ENCODE measurements around the gene WWTR1. TPM values are rescaled to one million over a fixed set of nuclear protein-coding genes. Genes with fewer than 3 reads are reported as not detected.

The WWTR1 gene
- total RNA-seq, 1 donor from 2014 or later = 34.4 TPM

DNA sequence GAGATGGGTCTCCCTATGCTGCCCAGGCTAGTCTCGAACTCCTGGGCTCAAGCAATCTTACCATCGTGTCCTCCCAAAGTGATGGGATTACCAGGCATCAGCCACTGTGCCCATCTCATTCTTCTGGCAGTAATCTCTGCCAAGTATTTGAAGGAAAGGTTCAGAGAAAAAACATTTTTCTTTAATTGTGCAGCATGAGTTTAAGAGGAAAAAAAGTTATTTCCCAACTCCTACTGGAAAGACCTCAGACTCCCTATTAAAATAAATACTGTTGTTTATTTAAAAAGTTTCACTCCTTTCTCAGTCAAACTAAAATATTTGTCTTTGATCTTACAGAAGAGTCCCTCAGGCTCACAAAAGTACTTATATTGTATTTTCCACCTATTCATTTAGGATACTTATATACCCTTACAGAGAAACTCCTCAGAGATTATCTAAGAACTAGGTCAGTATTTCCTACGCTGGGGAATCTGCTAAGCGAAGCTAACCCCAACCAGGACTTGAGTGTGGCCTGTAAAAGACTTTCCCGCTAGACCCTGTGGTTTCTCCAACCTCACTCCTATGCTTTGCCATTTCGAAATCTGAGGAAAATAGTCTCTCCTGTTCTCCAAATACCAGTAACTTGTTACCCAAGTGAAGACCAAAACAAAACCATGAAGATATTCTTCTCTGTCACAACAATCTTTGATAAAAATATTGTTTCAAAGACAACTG, 28.7 kb downstream of the WWTR1 start:
- no peak overlapping the region for H3K4me3 ChIP-seq (ENCODE audit: low read length in 3 of 3)
- no peaks in the 10 kb centered on the region for H3K36me3 ChIP-seq (ENCODE audit: control insufficient read depth in 3 of 3, insufficient read depth in 3 of 3, low read length in 3 of 3)
- H3K4me1 ChIP-seq (ENCODE audit: control insufficient read depth in 3 of 3, insufficient read depth in 3 of 3, low read length in 3 of 3) = peaks cover 10 to 27% (median 19%) of the 10 kb centered on the region in 3 donors
- H3K9me3 ChIP-seq (ENCODE audit: control insufficient read depth in 3 of 3, low read length in 3 of 3) = no peaks in the 10 kb centered on the region
- H3K27me3 ChIP-seq (ENCODE audit: control insufficient read depth in 3 of 3, insufficient read depth in 3 of 3, low read length in 3 of 3) = no peaks in the 10 kb centered on the region
- no peak overlapping the region for H3K9ac ChIP-seq (ENCODE audit: low read depth in 1 of 3, low read length in 3 of 3)
- H3K27ac ChIP-seq (ENCODE audit: low read depth, low read length) = no peak overlapping the region

GRCh38 chr3:149626671-149627070, 31.2 kb downstream of the WWTR1 start:
- Histone ChIP-seq H3K36me3 (ENCODE audit: control insufficient read depth in 3 of 3, insufficient read depth in 3 of 3, low read length in 3 of 3) (no peaks in the 10 kb centered on the region), H3K9ac (ENCODE audit: low read depth in 1 of 3, low read length in 3 of 3) (no peak overlapping the region), H3K4me3 (ENCODE audit: low read length in 3 of 3) (no peak overlapping the region), H3K9me3 (ENCODE audit: control insufficient read depth in 3 of 3, low read length in 3 of 3) (no peaks in the 10 kb centered on the region), H3K27me3 (ENCODE audit: control insufficient read depth in 3 of 3, insufficient read depth in 3 of 3, low read length in 3 of 3) (no peaks in the 10 kb centered on the region), H3K4me1 (ENCODE audit: control insufficient read depth in 3 of 3, insufficient read depth in 3 of 3, low read length in 3 of 3) (peaks cover 5 to 21% (median 19%) of the 10 kb centered on the region in 3 donors), H3K27ac (ENCODE audit: low read depth, low read length) (no peak overlapping the region)

- H3K4me3 ChIP-seq (ENCODE audit: low read length in 3 of 3) = no peak overlapping the region
- peaks cover 6 to 19% (median 18%) of the 10 kb centered on the region in 3 donors for H3K4me1 ChIP-seq (ENCODE audit: control insufficient read depth in 3 of 3, insufficient read depth in 3 of 3, low read length in 3 of 3)
- no peaks in the 10 kb centered on the region for H3K27me3 ChIP-seq (ENCODE audit: control insufficient read depth in 3 of 3, insufficient read depth in 3 of 3, low read length in 3 of 3)
- no peaks in the 10 kb centered on the region for H3K9me3 ChIP-seq (ENCODE audit: control insufficient read depth in 3 of 3, low read length in 3 of 3)
- no peaks in the 10 kb centered on the region for H3K36me3 ChIP-seq (ENCODE audit: control insufficient read depth in 3 of 3, insufficient read depth in 3 of 3, low read length in 3 of 3)
- H3K27ac ChIP-seq (ENCODE audit: low read depth, low read length) = no peak overlapping the region
- no peak overlapping the region for H3K9ac ChIP-seq (ENCODE audit: low read depth in 1 of 3, low read length in 3 of 3)
Observed at GRCh38 chr3:149625795-149626194, 32.0 kb downstream of the WWTR1 start.

- Histone ChIP-seq H3K4me3 (ENCODE audit: low read length in 3 of 3) (no peak overlapping the region), H3K4me1 (ENCODE audit: control insufficient read depth in 3 of 3, insufficient read depth in 3 of 3, low read length in 3 of 3) (peaks cover 11 to 18% (median 17%) of the 10 kb centered on the region in 3 donors), H3K9ac (ENCODE audit: low read depth in 1 of 3, low read length in 3 of 3) (no peak overlapping the region), H3K27ac (ENCODE audit: low read depth, low read length) (no peak overlapping the region), H3K36me3 (ENCODE audit: control insufficient read depth in 3 of 3, insufficient read depth in 3 of 3, low read length in 3 of 3) (no peaks in the 10 kb centered on the region), H3K27me3 (ENCODE audit: control insufficient read depth in 3 of 3, insufficient read depth in 3 of 3, low read length in 3 of 3) (no peaks in the 10 kb centered on the region), H3K9me3 (ENCODE audit: control insufficient read depth in 3 of 3, low read length in 3 of 3) (no peaks in the 10 kb centered on the region)
Observed at GRCh38 chr3:149623824-149624223, 34.0 kb downstream of the WWTR1 start.

- Histone ChIP-seq H3K9ac (ENCODE audit: low read depth in 1 of 3, low read length in 3 of 3) (no peak overlapping the region), H3K36me3 (ENCODE audit: control insufficient read depth in 3 of 3, insufficient read depth in 3 of 3, low read length in 3 of 3) (no peaks in the 10 kb centered on the region), H3K27ac (ENCODE audit: low read depth, low read length) (no peak overlapping the region)
Observed at GRCh38 chr3:149621218-149622005, 36.4 kb downstream of the WWTR1 start.

DNA sequence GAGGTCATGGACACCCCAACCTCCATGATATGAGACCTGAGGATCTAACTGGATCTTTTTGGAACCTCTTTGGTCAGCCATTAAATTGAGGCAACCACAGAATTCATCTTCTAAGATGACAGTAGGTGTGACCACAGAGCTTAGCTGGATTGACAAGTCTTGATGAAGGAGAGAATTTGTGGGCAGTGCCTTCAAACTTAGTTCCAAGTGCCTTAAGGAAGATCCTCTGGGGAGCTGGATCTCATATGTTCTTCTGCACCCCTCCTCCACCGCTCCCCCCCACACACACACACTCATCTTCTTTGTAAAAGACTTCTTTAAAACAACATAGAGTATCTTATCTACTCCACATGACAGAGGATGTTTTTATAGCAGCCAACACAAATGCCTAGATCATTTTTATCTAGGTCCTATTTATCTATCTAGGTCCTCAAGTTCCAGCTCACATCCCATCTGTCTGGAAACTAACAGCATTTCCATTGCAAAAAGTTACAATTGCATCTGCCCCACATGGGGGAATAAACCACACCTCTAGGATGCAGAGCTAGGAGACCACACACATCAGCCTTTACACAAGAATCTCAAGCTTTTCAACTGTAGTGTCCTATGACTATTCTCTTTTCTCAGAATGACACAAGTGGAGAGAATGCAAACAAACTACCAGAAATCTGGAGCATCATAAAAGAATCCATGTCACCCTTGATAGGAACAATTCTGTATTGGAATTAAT, 37.4 kb downstream of the WWTR1 start:
- H3K4me1 ChIP-seq (ENCODE audit: control insufficient read depth in 3 of 3, insufficient read depth in 3 of 3, low read length in 3 of 3) = peaks cover 12 to 19% (median 13%) of the 10 kb centered on the region in 3 donors
- H3K36me3 ChIP-seq (ENCODE audit: control insufficient read depth in 3 of 3, insufficient read depth in 3 of 3, low read length in 3 of 3) = no peaks in the 10 kb centered on the region
- H3K9ac ChIP-seq (ENCODE audit: low read depth in 1 of 3, low read length in 3 of 3) = no peak overlapping the region

More at GRCh38 chr3:149621218-149622005, 36.4 kb downstream of the WWTR1 start:
- H3K27me3 ChIP-seq (ENCODE audit: control insufficient read depth in 3 of 3, insufficient read depth in 3 of 3, low read length in 3 of 3) = no peaks in the 10 kb centered on the region
- peaks cover 17 to 25% (median 20%) of the 10 kb centered on the region in 3 donors for H3K4me1 ChIP-seq (ENCODE audit: control insufficient read depth in 3 of 3, insufficient read depth in 3 of 3, low read length in 3 of 3)
- H3K9me3 ChIP-seq (ENCODE audit: control insufficient read depth in 3 of 3, low read length in 3 of 3) = no peaks in the 10 kb centered on the region
- H3K4me3 ChIP-seq (ENCODE audit: low read length in 3 of 3) = no peak overlapping the region

GRCh38 chr3:149619136-149619535, 38.7 kb downstream of the WWTR1 start:
- H3K4me3 ChIP-seq (ENCODE audit: low read length in 3 of 3) = no peak overlapping the region
- no peak overlapping the region for H3K27ac ChIP-seq (ENCODE audit: low read depth, low read length)
- no peak overlapping the region for H3K9ac ChIP-seq (ENCODE audit: low read depth in 1 of 3, low read length in 3 of 3)
- H3K36me3 ChIP-seq (ENCODE audit: control insufficient read depth in 3 of 3, insufficient read depth in 3 of 3, low read length in 3 of 3) = no peaks in the 10 kb centered on the region
- H3K27me3 ChIP-seq (ENCODE audit: control insufficient read depth in 3 of 3, insufficient read depth in 3 of 3, low read length in 3 of 3) = no peaks in the 10 kb centered on the region
- H3K9me3 ChIP-seq (ENCODE audit: control insufficient read depth in 3 of 3, low read length in 3 of 3) = no peaks in the 10 kb centered on the region
- peaks cover 11 to 18% (median 12%) of the 10 kb centered on the region in 3 donors for H3K4me1 ChIP-seq (ENCODE audit: control insufficient read depth in 3 of 3, insufficient read depth in 3 of 3, low read length in 3 of 3)

More for the DNA sequence above, 37.4 kb downstream of the WWTR1 start:
- Histone ChIP-seq H3K27me3 (ENCODE audit: control insufficient read depth in 3 of 3, insufficient read depth in 3 of 3, low read length in 3 of 3) (no peaks in the 10 kb centered on the region), H3K4me3 (ENCODE audit: low read length in 3 of 3) (no peak overlapping the region), H3K27ac (ENCODE audit: low read depth, low read length) (no peak overlapping the region), H3K9me3 (ENCODE audit: control insufficient read depth in 3 of 3, low read length in 3 of 3) (no peaks in the 10 kb centered on the region)

DNA sequence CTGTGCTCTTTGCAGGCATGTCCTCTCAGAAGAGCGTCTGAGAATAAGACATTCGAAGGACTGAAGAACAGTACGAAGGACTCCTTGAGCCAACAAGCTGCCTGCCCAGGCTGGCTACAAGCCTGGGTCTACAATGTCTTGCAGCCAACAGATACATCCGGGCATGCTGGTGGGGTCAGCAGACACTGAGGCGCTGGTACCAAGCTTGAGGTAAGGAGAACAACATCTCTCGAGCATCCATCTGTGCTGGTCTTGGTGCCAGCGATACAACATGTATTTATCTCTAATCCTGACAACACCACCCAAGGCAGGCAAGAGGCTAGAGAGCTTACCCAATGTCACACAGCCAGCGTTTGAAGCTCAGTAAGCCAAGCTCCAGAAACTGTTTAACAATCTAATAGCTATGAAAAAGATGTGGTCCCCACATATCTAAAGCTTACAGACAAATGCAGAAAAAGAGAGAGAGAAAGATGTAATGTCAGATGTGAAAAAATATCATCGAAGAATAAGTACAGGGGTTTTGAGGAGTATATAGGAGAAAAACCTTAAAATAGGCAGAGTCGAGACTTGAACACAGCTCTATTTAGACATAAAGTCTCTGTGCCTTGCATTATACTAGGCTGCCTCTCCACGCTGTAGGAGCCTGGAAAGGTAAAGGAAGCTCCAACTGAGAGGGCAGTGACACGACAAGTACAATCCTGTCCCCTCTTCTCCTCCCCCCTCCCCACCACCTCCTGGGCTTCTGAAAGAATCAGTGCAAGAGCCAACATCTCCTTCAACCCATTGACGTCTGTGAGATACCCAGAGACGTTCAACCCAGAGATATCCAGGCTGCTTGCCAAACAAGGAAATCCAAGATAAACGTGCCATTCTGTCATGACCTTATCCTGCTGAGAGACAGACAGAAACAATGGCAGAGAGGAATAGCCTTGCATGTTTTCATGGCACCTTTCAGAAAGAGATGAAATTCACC, 39.4 kb downstream of the WWTR1 start:
- Histone ChIP-seq H3K4me1 (ENCODE audit: control insufficient read depth in 3 of 3, insufficient read depth in 3 of 3, low read length in 3 of 3) (peaks cover 11 to 18% (median 12%) of the 10 kb centered on the region in 3 donors), H3K9ac (ENCODE audit: low read depth in 1 of 3, low read length in 3 of 3) (no peak overlapping the region), H3K27ac (ENCODE audit: low read depth, low read length) (no peak overlapping the region)

GRCh38 chr3:149615731-149616221, 42.0 kb downstream of the WWTR1 start:
- Histone ChIP-seq H3K4me3 (ENCODE audit: low read length in 3 of 3) (no peak overlapping the region), H3K4me1 (ENCODE audit: control insufficient read depth in 3 of 3, insufficient read depth in 3 of 3, low read length in 3 of 3) (peaks cover 11 to 33% (median 11%) of the 10 kb centered on the region in 3 donors), H3K9ac (ENCODE audit: low read depth in 1 of 3, low read length in 3 of 3) (no peak overlapping the region), H3K36me3 (ENCODE audit: control insufficient read depth in 3 of 3, insufficient read depth in 3 of 3, low read length in 3 of 3) (no peaks in the 10 kb centered on the region), H3K27ac (ENCODE audit: low read depth, low read length) (peak overlapping the region; percentile 2), H3K9me3 (ENCODE audit: control insufficient read depth in 3 of 3, low read length in 3 of 3) (no peaks in the 10 kb centered on the region), H3K27me3 (ENCODE audit: control insufficient read depth in 3 of 3, insufficient read depth in 3 of 3, low read length in 3 of 3) (no peaks in the 10 kb centered on the region)

More for the DNA sequence above, 39.4 kb downstream of the WWTR1 start:
- Histone ChIP-seq H3K9me3 (ENCODE audit: control insufficient read depth in 3 of 3, low read length in 3 of 3) (no peaks in the 10 kb centered on the region), H3K36me3 (ENCODE audit: control insufficient read depth in 3 of 3, insufficient read depth in 3 of 3, low read length in 3 of 3) (no peaks in the 10 kb centered on the region), H3K4me3 (ENCODE audit: low read length in 3 of 3) (no peak overlapping the region), H3K27me3 (ENCODE audit: control insufficient read depth in 3 of 3, insufficient read depth in 3 of 3, low read length in 3 of 3) (no peaks in the 10 kb centered on the region)
